ENCODE results near the gene ARSB. TPM values are rescaled to one million over a fixed set of nuclear protein-coding genes. Genes with fewer than 3 reads are reported as not detected.

The ARSB gene
- total RNA-seq (25.5 and 32.0 TPM in 2 replicates), polyA plus RNA-seq (13.7 and 16.0 TPM in 2 replicates)

GRCh38 chr5:78985116-78985724, at the start of gene ARSB:
TSS of gene ARSB (minus strand) at chr5:78985310. CDS start at chr5:78985248, 62 bp downstream.
- DNase-seq (ENCODE audit: low read depth in 1 of 2, low spot score in 1 of 2) = peak in 1 of 2 donors; percentile 69
- Histone ChIP-seq H3K9me3 (ENCODE audit: low read depth) (no peaks in the 10 kb centered on the region), H3K27me3 (no peaks in the 10 kb centered on the region), H3K36me3 (no peaks in the 10 kb centered on the region), H3K4me1 (ENCODE audit: low read depth) (peaks cover 11% of the 10 kb centered on the region), H3K4me3 (peak within 1 kb of the TSS; percentile 84), H3K27ac (peak within 1 kb of the TSS; percentile 95)
- no peak for TF ChIP-seq CTCF (IDR thresholded peaks at IDR 0.05; ENCODE audit: low read depth, low read length)

GRCh38 chr5:79032782-79033181, 47.7 kb upstream of the ARSB start:
- Histone ChIP-seq H3K27me3 (no peaks in the 10 kb centered on the region), H3K9me3 (ENCODE audit: low read depth) (no peaks in the 10 kb centered on the region), H3K36me3 (no peaks in the 10 kb centered on the region), H3K4me3 (no peak overlapping the region), H3K27ac (no peak overlapping the region), H3K4me1 (ENCODE audit: low read depth) (no peaks in the 10 kb centered on the region)
- DNase-seq (ENCODE audit: low read depth in 1 of 2, low spot score in 1 of 2) = no peak
- no peak for TF ChIP-seq CTCF (IDR thresholded peaks at IDR 0.05; ENCODE audit: low read depth, low read length)

GRCh38 chr5:79032031-79032695, 47.1 kb upstream of the ARSB start:
- Histone ChIP-seq H3K4me1 (ENCODE audit: low read depth) (no peaks in the 10 kb centered on the region), H3K4me3 (no peak overlapping the region), H3K27ac (no peak overlapping the region), H3K9me3 (ENCODE audit: low read depth) (no peaks in the 10 kb centered on the region), H3K36me3 (no peaks in the 10 kb centered on the region), H3K27me3 (no peaks in the 10 kb centered on the region)
- no peak for DNase-seq (ENCODE audit: low read depth in 1 of 2, low spot score in 1 of 2)
- TF ChIP-seq CTCF (IDR thresholded peaks at IDR 0.05; ENCODE audit: low read depth, low read length) = no peak

- no peaks in the 10 kb centered on the region for H3K4me1 ChIP-seq (ENCODE audit: low read depth)
- TF ChIP-seq CTCF (IDR thresholded peaks at IDR 0.05; ENCODE audit: low read depth, low read length) = no peak
- DNase-seq (ENCODE audit: low read depth in 1 of 2, low spot score in 1 of 2) = no peak
- no peak overlapping the region for H3K27ac ChIP-seq
- H3K9me3 ChIP-seq (ENCODE audit: low read depth) = no peaks in the 10 kb centered on the region
- no peaks in the 10 kb centered on the region for H3K27me3 ChIP-seq
- no peaks in the 10 kb centered on the region for H3K36me3 ChIP-seq
- H3K4me3 ChIP-seq = no peak overlapping the region
Measured at GRCh38 chr5:79031485-79031867, 46.4 kb upstream of the ARSB start.

GRCh38 chr5:79030663-79031484, 45.8 kb upstream of the ARSB start:
- no peaks in the 10 kb centered on the region for H3K4me1 ChIP-seq (ENCODE audit: low read depth)
- H3K36me3 ChIP-seq = no peaks in the 10 kb centered on the region
- H3K4me3 ChIP-seq = no peak overlapping the region
- no peak for TF ChIP-seq CTCF (IDR thresholded peaks at IDR 0.05; ENCODE audit: low read depth, low read length)
- no peak overlapping the region for H3K27ac ChIP-seq
- no peaks in the 10 kb centered on the region for H3K27me3 ChIP-seq
- no peak for DNase-seq (ENCODE audit: low read depth in 1 of 2, low spot score in 1 of 2)
- H3K9me3 ChIP-seq (ENCODE audit: low read depth) = no peaks in the 10 kb centered on the region
